Activated CD8-positive, alpha-beta memory T cell treated with anti-CD3 and anti-CD28 coated beads, Interleukin-2, amount 50 U/mL, for 24 hours (primary cell): ENCODE measurements around the gene GAB2.

Experiments
- DNase-seq: peaks from one replicate; pipeline ENCODE4 v3.0.0-alpha.2; 2020; ENCODE audit errors: extremely low read depth

GAB2 gene

GRCh38 chr11:78427615-78428265, 10.1 kb upstream of the GAB2 start:
- no peak for DNase-seq

- no peak for DNase-seq
Measured at GRCh38 chr11:78426845-78427244, 9.2 kb upstream of the GAB2 start.

GRCh38 chr11:78425399-78426070, 7.9 kb upstream of the GAB2 start:
- DNase-seq: no peak

- DNase-seq: no peak
Measured at GRCh38 chr11:78424334-78425270, 7.0 kb upstream of the GAB2 start.

GRCh38 chr11:78423241-78423640, 5.6 kb upstream of the GAB2 start:
- DNase-seq: no peak

- DNase-seq: no peak
Measured at GRCh38 chr11:78420796-78421209, 3.2 kb upstream of the GAB2 start.

- DNase-seq: no peak
Measured at GRCh38 chr11:78420255-78420764, 2.7 kb upstream of the GAB2 start.

GRCh38 chr11:78419327-78419726, 1.7 kb upstream of the GAB2 start:
- no peak for DNase-seq

- no peak for DNase-seq
Measured at GRCh38 chr11:78418584-78419211, 1.1 kb upstream of the GAB2 start.

- DNase-seq: no peak
Measured at GRCh38 chr11:78417888-78418583, 416 bp upstream of the GAB2 start.

- peak; percentile 54 for DNase-seq
Measured at GRCh38 chr11:78416285-78417174, 1.1 kb downstream of the GAB2 start.

GRCh38 chr11:78415338-78415737, 2.3 kb downstream of the GAB2 start:
- DNase-seq: no peak

GRCh38 chr11:78414321-78415051, 3.1 kb downstream of the GAB2 start:
- DNase-seq: no peak

- DNase-seq: no peak
Measured at GRCh38 chr11:78408619-78409018, 9.0 kb downstream of the GAB2 start.

- DNase-seq: no peak
Measured at GRCh38 chr11:78406568-78407196, 10.9 kb downstream of the GAB2 start.

- DNase-seq: no peak
Measured at GRCh38 chr11:78405805-78406204, 11.8 kb downstream of the GAB2 start.

GRCh38 chr11:78403781-78404180, 13.8 kb downstream of the GAB2 start:
- DNase-seq: no peak

GRCh38 chr11:78402847-78403246, 14.8 kb downstream of the GAB2 start:
- DNase-seq: no peak

- no peak for DNase-seq
Measured at GRCh38 chr11:78400702-78401101, 16.9 kb downstream of the GAB2 start.
